Activated T-helper 1 cell treated with anti-CD3 and anti-CD28 coated beads, Interleukin-12 subunit alpha, Interleukin-12 subunit beta, Interleukin-2, Interleukin-4 antibody, amounts not matched to agents 30 ng/mL and 10 ng/mL and 1 ng/mL, durations not matched to agents 14 hours and 24 hours and 36 hours (primary cell): Measurements from ENCODE around the gene PTPN12. TPM values are rescaled to one million over a fixed set of nuclear protein-coding genes. Genes with fewer than 3 reads are reported as not detected.

Experiments used
- DNase-seq: peaks from one replicate; pipeline ENCODE4 v3.0.0; 2021; ENCODE audit warnings: low spot score
- H3K27ac Mint-ChIP-seq: one replicate; pipeline ENCODE4 v1.8.0; 2021; ENCODE audit warnings: mild to moderate bottlenecking, mixed read lengths
- H3K27me3 Mint-ChIP-seq: one replicate; pipeline ENCODE4 v1.8.0; 2022; ENCODE audit warnings: mild to moderate bottlenecking, moderate library complexity, mixed read lengths; ENCODE audit not compliant: insufficient read depth
- H3K36me3 Mint-ChIP-seq: one replicate; pipeline ENCODE4 v1.8.0; 2021; ENCODE audit warnings: low read depth, mixed read lengths
- H3K4me1 Mint-ChIP-seq: one replicate; pipeline ENCODE4 v1.8.0; 2021; ENCODE audit warnings: low read depth, mixed read lengths
- H3K4me3 Mint-ChIP-seq: one replicate; pipeline ENCODE4 v1.8.0; 2021; ENCODE audit warnings: mild to moderate bottlenecking, moderate library complexity, mixed read lengths
- H3K9me3 Mint-ChIP-seq: one replicate; pipeline ENCODE4 v1.8.0; 2021; ENCODE audit warnings: mixed read lengths
- intact Hi-C: fragments of 100-400 bp; cut with micrococcal nuclease; formaldehyde crosslinking; loops from one replicate; pipeline ENCODE4 v1.15.1; 2024
- total RNA-seq: library from RNA; stranded (reverse); gene quantifications from 2 replicates; pipeline ENCODE4 v1.2.3, GENCODE V29; 2022

Gene PTPN12
- total RNA-seq, 1 donor from 2014 or later = 10.5 TPM

DNA sequence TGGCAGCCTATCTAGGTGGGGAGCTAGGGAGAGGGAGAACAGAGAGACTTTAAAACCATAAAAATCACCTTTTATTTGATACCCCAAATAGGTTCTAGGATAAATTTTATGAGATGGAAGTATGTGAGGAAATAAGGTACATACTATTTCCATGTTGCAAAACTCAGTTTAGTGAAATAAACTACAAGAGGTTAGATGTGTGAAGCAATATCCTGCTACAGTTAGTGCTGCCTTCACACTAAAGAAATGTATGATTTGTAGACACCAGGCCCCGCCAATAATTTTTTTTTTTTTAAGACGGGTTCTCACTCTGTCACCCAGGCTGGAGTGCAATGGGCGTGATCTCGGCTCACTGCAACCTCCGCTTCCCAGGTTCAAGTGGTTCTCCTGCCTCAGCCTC lies 124.7 kb downstream of the PTPN12 start:
- intact Hi-C loops = no loop called here
- H3K36me3 Mint-ChIP-seq = no peaks in the 10 kb centered on the region
- no peaks in the 10 kb centered on the region for H3K9me3 Mint-ChIP-seq
- H3K4me3 Mint-ChIP-seq = no peak overlapping the region
- no peak for DNase-seq
- H3K4me1 Mint-ChIP-seq = no peaks in the 10 kb centered on the region
- no peak overlapping the region for H3K27ac Mint-ChIP-seq
- H3K27me3 Mint-ChIP-seq = no peaks in the 10 kb centered on the region

DNA sequence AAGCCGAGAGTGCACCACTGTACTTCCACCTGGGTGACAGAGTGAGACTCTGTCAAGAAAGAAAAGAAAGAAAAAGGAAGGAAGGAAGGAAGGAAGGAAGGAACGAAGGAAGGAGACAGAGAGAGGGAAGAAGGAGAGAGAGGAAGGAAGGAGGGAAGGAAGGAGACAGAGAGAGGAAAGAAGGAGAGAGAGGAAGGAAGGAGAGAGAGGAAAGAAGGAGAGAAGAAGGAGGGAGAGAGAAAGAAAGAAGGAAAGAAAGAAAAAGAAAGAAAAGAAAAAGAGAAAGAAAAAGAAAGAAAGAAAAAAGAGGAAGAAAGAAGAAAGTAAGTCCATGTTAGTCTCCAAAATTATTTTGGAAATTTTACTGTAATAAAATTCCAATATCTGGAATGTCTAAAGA lies 125.8 kb downstream of the PTPN12 start:
- no peak overlapping the region for H3K27ac Mint-ChIP-seq
- H3K4me3 Mint-ChIP-seq = no peak overlapping the region
- no peak for DNase-seq
- H3K27me3 Mint-ChIP-seq = no peaks in the 10 kb centered on the region
- no peaks in the 10 kb centered on the region for H3K9me3 Mint-ChIP-seq
- H3K4me1 Mint-ChIP-seq = no peaks in the 10 kb centered on the region
- intact Hi-C loops = no loop called here
- no peaks in the 10 kb centered on the region for H3K36me3 Mint-ChIP-seq

DNA sequence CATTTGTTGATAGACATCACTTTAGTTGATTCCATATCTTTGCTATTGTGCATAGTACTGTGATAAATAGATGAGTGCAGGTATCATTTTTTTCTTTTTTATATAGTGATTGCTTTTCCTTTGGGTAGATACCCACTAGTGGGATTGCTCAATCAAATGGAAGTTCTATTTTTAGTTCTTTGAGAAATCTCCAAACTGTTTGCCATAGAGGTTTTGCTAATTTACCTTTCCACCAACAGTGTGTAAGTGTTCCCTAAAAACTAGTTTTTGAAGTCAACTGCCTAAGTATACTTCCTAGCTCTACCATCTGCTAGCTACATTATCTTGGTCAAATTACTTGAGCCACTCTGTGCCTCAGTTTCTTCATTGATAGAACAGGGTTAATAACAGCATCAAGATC lies 127.6 kb downstream of the PTPN12 start:
- Mint-ChIP-seq H3K4me3 (no peak overlapping the region), H3K9me3 (no peaks in the 10 kb centered on the region), H3K27me3 (no peaks in the 10 kb centered on the region), H3K36me3 (no peaks in the 10 kb centered on the region), H3K4me1 (no peaks in the 10 kb centered on the region), H3K27ac (no peak overlapping the region)
- no peak for DNase-seq
- intact Hi-C loops = no loop called here

DNA sequence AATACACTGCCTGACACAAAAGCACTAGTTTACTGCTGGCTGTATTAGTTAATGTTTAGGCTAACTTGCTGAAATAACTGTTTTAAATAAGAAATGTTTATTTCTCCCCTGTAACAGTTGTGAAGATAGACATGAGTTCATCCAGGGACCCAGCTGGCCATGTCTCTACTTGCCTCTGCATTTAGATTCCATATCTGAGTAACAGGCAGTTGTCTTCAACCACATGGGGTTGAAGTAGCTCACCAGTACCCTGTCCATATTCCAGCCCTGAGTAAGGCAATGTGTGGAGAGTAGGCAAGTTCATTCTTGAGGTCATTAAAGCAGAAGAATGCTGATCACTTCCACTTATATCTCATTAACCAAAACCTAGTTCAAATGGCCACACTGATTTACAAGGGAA lies 128.1 kb downstream of the PTPN12 start:
- DNase-seq = no peak
- H3K9me3 Mint-ChIP-seq = no peaks in the 10 kb centered on the region
- no peak overlapping the region for H3K27ac Mint-ChIP-seq
- H3K27me3 Mint-ChIP-seq = no peaks in the 10 kb centered on the region
- H3K36me3 Mint-ChIP-seq = no peaks in the 10 kb centered on the region
- no peak overlapping the region for H3K4me3 Mint-ChIP-seq
- H3K4me1 Mint-ChIP-seq = no peaks in the 10 kb centered on the region
- intact Hi-C loops = no loop called here

DNA sequence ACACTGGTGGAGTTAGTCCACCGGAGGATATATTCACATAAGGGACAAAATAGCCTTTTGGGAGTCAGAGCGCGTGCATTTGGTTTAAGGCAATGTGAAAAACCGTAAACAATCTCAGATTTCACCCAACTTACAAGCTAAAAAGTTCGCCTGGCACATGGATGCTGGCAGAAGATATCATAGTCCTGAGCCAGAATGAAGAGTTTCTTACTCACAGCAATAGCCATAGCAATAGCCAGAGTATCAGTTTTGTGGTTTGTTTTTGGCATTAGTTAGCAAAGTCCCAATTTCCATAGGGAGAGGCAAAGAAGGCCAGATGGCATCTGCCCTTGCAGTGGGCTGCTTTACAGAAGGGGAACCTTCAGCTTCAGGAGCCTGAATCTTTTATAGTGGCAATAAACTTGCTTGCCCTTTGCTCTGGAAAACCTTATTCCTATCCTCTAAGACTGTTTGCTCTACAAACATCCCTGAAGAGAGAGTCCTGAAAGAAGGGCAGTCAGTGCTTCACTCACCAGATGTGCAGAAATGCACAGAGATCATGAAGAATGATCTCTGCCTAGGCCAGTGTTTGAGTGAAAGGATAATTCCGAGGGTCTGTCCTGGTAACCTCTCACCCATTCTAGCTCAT lies 130.5 kb downstream of the PTPN12 start:
- no peaks in the 10 kb centered on the region for H3K4me1 Mint-ChIP-seq
- no peaks in the 10 kb centered on the region for H3K36me3 Mint-ChIP-seq
- H3K9me3 Mint-ChIP-seq = no peaks in the 10 kb centered on the region
- H3K27ac Mint-ChIP-seq = no peak overlapping the region
- H3K4me3 Mint-ChIP-seq = no peak overlapping the region
- no peaks in the 10 kb centered on the region for H3K27me3 Mint-ChIP-seq
- DNase-seq = no peak
- intact Hi-C loops = no loop called here

DNA sequence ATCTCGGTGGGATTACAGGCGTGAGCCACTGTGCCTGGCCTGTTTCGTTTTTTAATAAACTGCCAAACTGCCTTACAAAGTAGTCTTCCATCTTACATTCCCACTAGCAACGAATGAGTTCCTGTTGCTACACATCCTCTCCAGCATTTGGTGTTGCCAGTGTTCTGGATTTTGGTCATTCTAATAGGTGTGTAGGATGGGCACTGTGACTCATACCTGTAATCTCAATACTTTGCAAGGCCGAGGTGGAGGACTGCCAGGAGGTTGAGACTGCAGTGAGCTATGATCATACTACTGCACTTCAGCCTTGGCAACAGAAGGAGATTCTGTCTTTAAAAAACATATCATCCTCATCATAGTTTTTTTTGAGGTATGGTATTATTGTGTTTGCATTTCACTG lies 137.8 kb downstream of the PTPN12 start:
- Mint-ChIP-seq H3K4me1 (no peaks in the 10 kb centered on the region), H3K4me3 (no peak overlapping the region), H3K9me3 (no peaks in the 10 kb centered on the region), H3K36me3 (peaks cover 3% of the 10 kb centered on the region), H3K27ac (no peak overlapping the region), H3K27me3 (no peaks in the 10 kb centered on the region)
- intact Hi-C loops = loop anchor here (2.0 kb wide), 1 partner anchor 14 kb away; no protein-coding TSS in a partner anchor
- DNase-seq = no peak

DNA sequence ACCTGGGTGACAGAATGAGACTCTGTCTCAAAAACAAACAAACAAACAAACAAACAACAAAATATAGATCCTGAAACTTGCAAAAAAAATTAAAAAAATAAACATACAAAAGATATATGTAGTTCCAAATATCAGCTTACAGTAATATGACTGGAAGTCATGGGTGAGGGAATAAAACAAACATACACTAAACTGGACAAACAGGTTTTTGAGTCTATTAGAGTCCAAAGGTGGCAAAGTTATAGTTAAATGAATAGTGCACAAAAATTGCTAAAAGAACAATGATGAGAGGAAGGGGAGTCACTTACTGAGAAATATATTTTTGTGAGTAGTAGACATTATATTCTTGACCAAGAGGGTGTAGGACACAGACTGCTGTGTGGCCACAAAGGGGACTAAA lies 142.5 kb downstream of the PTPN12 start:
- no peak overlapping the region for H3K27ac Mint-ChIP-seq
- H3K9me3 Mint-ChIP-seq = no peaks in the 10 kb centered on the region
- H3K27me3 Mint-ChIP-seq = no peaks in the 10 kb centered on the region
- no peak for DNase-seq
- H3K4me3 Mint-ChIP-seq = no peak overlapping the region
- intact Hi-C loops = no loop called here
- H3K4me1 Mint-ChIP-seq = no peaks in the 10 kb centered on the region
- H3K36me3 Mint-ChIP-seq = peaks cover 19% of the 10 kb centered on the region

DNA sequence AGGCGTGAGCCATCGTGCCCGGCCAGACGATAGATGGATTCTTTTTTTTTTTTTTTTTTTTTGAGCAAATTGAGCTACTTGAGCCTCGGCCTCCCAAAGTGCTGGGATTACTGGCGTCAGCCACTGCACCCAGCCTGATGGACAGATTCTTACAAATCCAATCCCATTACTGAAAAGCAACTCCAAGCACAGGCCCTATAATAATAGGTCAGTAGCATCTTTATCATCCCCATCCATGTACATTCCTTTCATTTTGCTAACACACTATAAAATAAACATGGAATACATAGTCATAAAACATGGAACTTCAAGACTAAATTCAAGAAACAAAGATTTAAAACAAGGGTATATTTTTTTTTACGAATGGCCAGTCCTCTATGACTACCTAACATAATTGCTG lies 143.2 kb downstream of the PTPN12 start:
- no peaks in the 10 kb centered on the region for H3K27me3 Mint-ChIP-seq
- intact Hi-C loops = no loop called here
- DNase-seq = no peak
- peaks cover 3% of the 10 kb centered on the region for H3K4me1 Mint-ChIP-seq
- no peak overlapping the region for H3K27ac Mint-ChIP-seq
- H3K4me3 Mint-ChIP-seq = no peak overlapping the region
- no peaks in the 10 kb centered on the region for H3K9me3 Mint-ChIP-seq
- peaks cover 19% of the 10 kb centered on the region for H3K36me3 Mint-ChIP-seq

DNA sequence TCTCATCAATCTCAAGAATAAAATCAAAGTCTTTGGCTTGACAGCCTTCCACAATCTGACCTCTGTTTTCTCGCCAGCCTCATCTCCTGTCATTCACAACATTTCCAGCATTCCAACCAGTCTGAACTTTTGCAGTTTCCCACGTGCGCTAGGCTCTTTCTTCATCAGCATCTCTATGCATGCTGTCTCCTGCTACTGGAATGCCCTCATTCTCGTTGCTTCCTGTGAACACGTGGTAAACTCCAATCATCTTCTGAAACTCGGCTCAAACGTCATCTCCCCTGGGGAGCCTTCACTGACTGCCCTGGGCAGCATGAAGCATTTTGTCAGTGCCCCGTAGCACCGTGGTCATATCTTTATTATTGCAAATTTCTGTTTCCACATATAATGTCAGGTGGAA lies 146.9 kb downstream of the PTPN12 start:
- Mint-ChIP-seq H3K36me3 (peaks cover 26% of the 10 kb centered on the region), H3K4me3 (no peak overlapping the region), H3K9me3 (no peaks in the 10 kb centered on the region), H3K27me3 (no peaks in the 10 kb centered on the region), H3K4me1 (peaks cover 30% of the 10 kb centered on the region), H3K27ac (no peak overlapping the region)
- intact Hi-C loops = no loop called here
- DNase-seq = no peak

DNA sequence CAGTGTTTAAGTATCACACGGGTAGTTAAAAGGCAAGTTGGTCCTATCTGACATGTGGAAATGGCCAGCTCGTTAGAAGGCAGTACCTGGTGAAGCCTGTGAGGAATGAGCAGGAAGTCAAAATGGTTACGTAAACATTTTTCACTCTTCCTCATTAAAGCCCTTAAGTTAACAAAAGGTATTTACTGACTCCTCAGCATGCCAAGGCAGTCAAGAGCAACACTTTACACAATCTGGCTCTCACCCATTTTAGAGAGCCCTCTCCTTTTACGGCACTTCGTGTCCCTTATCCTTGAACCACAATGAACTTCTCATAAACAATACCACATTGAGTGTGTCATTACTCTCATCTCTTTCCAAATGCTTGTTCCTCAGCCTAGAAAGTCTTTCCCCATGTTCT lies 148.1 kb downstream of the PTPN12 start:
- intact Hi-C loops = no loop called here
- no peaks in the 10 kb centered on the region for H3K27me3 Mint-ChIP-seq
- H3K9me3 Mint-ChIP-seq = no peaks in the 10 kb centered on the region

DNA sequence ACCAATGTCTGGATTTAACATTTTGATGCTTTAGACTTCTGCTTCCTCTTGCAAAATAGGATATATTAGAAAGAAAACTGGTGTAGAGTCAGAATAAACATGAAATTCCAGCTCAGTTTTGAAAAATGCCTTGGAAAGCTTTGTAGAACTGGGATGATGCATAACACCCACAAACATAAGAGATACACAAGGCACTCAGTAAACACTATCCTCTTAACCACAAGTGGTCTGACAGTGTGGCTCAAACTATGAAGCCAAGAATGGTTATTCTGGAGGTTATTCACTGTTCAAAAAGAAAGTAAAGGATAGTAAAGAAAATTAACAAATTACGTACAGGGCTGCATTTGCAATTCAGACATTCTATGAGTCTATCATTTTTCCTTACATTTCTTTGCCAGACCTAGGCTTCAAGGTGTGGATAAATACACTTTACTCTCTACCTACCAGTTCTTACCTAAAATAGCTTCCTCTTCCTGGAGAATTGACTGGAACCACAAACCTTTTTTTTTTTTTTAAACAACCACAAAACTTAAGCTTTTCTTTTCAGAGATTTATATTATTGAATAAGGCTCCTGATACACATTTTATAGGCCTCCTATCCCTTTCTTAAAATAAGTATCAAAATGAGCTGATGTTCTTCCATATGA lies 150.1 kb downstream of the PTPN12 start:
- Mint-ChIP-seq H3K4me1 (peaks cover 32% of the 10 kb centered on the region), H3K27ac (no peak overlapping the region), H3K27me3 (no peaks in the 10 kb centered on the region), H3K36me3 (peaks cover 19% of the 10 kb centered on the region), H3K4me3 (peak overlapping the region; percentile 7), H3K9me3 (no peaks in the 10 kb centered on the region)
- DNase-seq = no peak
- intact Hi-C loops = loop anchor here (1.0 to 2.0 kb wide), 2 partner anchors 9 to 150 kb away; partner anchors contain the start of genes PTPN12 and RSBN1L

More for the DNA sequence above, 148.1 kb downstream of the PTPN12 start:
- peaks cover 30% of the 10 kb centered on the region for H3K4me1 Mint-ChIP-seq
- H3K4me3 Mint-ChIP-seq = no peak overlapping the region
- H3K27ac Mint-ChIP-seq = no peak overlapping the region
- peaks cover 24% of the 10 kb centered on the region for H3K36me3 Mint-ChIP-seq
- DNase-seq = no peak

DNA sequence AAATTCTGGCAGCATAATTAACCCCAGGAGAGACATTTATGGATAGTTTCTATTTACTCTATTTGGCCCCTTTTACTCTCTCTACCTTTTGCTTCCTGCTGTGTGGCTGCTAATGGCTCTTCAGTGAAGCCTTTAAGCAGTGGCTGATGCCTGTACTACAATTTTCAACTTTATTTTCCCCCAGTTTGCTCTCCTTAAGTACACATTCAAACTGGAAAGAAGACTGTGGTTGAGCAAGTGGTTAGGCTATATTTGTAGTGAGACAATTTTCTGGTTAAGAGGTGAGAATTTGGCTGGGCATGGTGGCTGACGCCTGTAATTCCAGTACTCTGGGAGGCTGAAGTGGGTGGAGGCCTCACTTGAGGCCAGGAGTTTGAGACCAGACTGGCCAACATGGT lies 150.7 kb downstream of the PTPN12 start:
- peaks cover 19% of the 10 kb centered on the region for H3K36me3 Mint-ChIP-seq
- intact Hi-C loops = loop anchor here (1.0 to 2.0 kb wide), 4 partner anchors 9 to 151 kb away; partner anchors contain the start of genes PHTF2, PTPN12, RSBN1L and TMEM60
- H3K27ac Mint-ChIP-seq = peak overlapping the region; percentile 32
- no peaks in the 10 kb centered on the region for H3K27me3 Mint-ChIP-seq
- peak overlapping the region; percentile 3 for H3K4me3 Mint-ChIP-seq
- DNase-seq = peak; percentile 1
- no peaks in the 10 kb centered on the region for H3K9me3 Mint-ChIP-seq
- peaks cover 35% of the 10 kb centered on the region for H3K4me1 Mint-ChIP-seq
